ENCODE measurements around the gene AKAP13. TPM values are rescaled to one million over a fixed set of nuclear protein-coding genes. Genes with fewer than 3 reads are reported as not detected.

Gene AKAP13
- polyA plus RNA-seq, 3 donors = 42.2 to 83.3 (median 49.0) TPM

- H3K27ac ChIP-seq (ENCODE audit: low read depth, low read length) = peak overlapping the region; percentile 22
- WGBS, 3 donors = 70 to 84% (median 83%) methylated on average over 18 of the region's 18 CpGs
Measured at GRCh38 chr15:85777250-85778106, 397.1 kb downstream of the AKAP13 start.

GRCh38 chr15:85778107-85778776, 397.8 kb downstream of the AKAP13 start:
- no peak overlapping the region for H3K27ac ChIP-seq (ENCODE audit: low read depth, low read length)
- WGBS, 3 donors = 66 to 76% (median 67%) methylated on average over 10 of the region's 10 CpGs

- H3K27ac ChIP-seq (ENCODE audit: low read depth, low read length) = no peak overlapping the region
- 97 to 100% (median 97%) methylated on average over 1 of the region's 1 CpG for WGBS, 3 donors
Measured at GRCh38 chr15:85779249-85779648, 398.8 kb downstream of the AKAP13 start.

GRCh38 chr15:85780225-85780985, 400.0 kb downstream of the AKAP13 start:
- H3K27ac ChIP-seq (ENCODE audit: low read depth, low read length) = no peak overlapping the region
- WGBS, 3 donors = 78 to 85% (median 83%) methylated on average over 8 of the region's 8 CpGs

- WGBS, 3 donors = 80 to 89% (median 88%) methylated on average over 7 of the region's 7 CpGs
- H3K27ac ChIP-seq (ENCODE audit: low read depth, low read length) = no peak overlapping the region
Measured at GRCh38 chr15:85781099-85781498, 400.7 kb downstream of the AKAP13 start.

GRCh38 chr15:85782064-85782463, 401.7 kb downstream of the AKAP13 start:
- 88 to 96% (median 88%) methylated on average over 6 of the region's 6 CpGs for WGBS, 3 donors

GRCh38 chr15:85785887-85786780, 405.7 kb downstream of the AKAP13 start:
- no peak overlapping the region for H3K27ac ChIP-seq (ENCODE audit: low read depth, low read length)

More at GRCh38 chr15:85782064-85782463, 401.7 kb downstream of the AKAP13 start:
- H3K27ac ChIP-seq (ENCODE audit: low read depth, low read length) = no peak overlapping the region

GRCh38 chr15:85786781-85787114, 406.3 kb downstream of the AKAP13 start:
- 84 to 91% (median 85%) methylated on average over 3 of the region's 3 CpGs for WGBS, 3 donors
- no peak overlapping the region for H3K27ac ChIP-seq (ENCODE audit: low read depth, low read length)

More at GRCh38 chr15:85785887-85786780, 405.7 kb downstream of the AKAP13 start:
- WGBS, 3 donors = 54 to 61% (median 56%) methylated on average over 10 of the region's 10 CpGs

- H3K27ac ChIP-seq (ENCODE audit: low read depth, low read length) = no peak overlapping the region
- WGBS, 3 donors = 71 to 86% (median 76%) methylated on average over 12 of the region's 12 CpGs
Measured at GRCh38 chr15:85788771-85789495, 408.5 kb downstream of the AKAP13 start.

- 86 to 90% (median 90%) methylated on average over 7 of the region's 7 CpGs for whole genome bisulfite sequencing, 3 donors
Measured at GRCh38 chr15:85789496-85789875, 409.1 kb downstream of the AKAP13 start.

GRCh38 chr15:85792102-85792731, 411.8 kb downstream of the AKAP13 start:
- WGBS, 3 donors = 98% methylated on average over 4 of the region's 4 CpGs
- no peak overlapping the region for H3K27ac ChIP-seq (ENCODE audit: low read depth, low read length)

More at GRCh38 chr15:85789496-85789875, 409.1 kb downstream of the AKAP13 start:
- no peak overlapping the region for H3K27ac ChIP-seq (ENCODE audit: low read depth, low read length)

GRCh38 chr15:85792912-85793590, 412.6 kb downstream of the AKAP13 start:
- WGBS, 3 donors = 72 to 86% (median 77%) methylated on average over 14 of the region's 14 CpGs
- no peak overlapping the region for H3K27ac ChIP-seq (ENCODE audit: low read depth, low read length)

- 1 to 3% (median 1%) methylated on average over 55 to 56 of the region's 56 CpGs for WGBS, 3 donors
- H3K27ac ChIP-seq (ENCODE audit: low read depth, low read length) = no peak overlapping the region
Measured at GRCh38 chr15:85793641-85794597, 413.5 kb downstream of the AKAP13 start.

GRCh38 chr15:85794598-85795336, 414.4 kb downstream of the AKAP13 start, which contains the start of gene KLHL25:
TSS of gene KLHL25 (minus strand) at chr15:85794925. CDS start at chr15:85769810, 25,115 bp downstream.
- no peak within 1 kb of the TSS for H3K27ac ChIP-seq (ENCODE audit: low read depth, low read length)
- 0 to 1% (median 1%) methylated on average over 59 to 71 of the region's 71 CpGs for WGBS, 3 donors

Measured in adipose tissue (tissue), 3 donors.